GM18520 (cell line): Measurements from ENCODE around the gene SWSAP1.
"Not testable (repeated sequence)": the region's sequence is repeated elsewhere in the genome, so short reads cannot be mapped to it uniquely, and the experiment has no call there.

Source experiments
- ATAC-seq: cut with Tn5 transposase; IDR thresholded peaks from one replicate; pipeline ENCODE4 v1.9.1; 2021; ENCODE audit not compliant: unreplicated experiment

The SWSAP1 gene

DNA sequence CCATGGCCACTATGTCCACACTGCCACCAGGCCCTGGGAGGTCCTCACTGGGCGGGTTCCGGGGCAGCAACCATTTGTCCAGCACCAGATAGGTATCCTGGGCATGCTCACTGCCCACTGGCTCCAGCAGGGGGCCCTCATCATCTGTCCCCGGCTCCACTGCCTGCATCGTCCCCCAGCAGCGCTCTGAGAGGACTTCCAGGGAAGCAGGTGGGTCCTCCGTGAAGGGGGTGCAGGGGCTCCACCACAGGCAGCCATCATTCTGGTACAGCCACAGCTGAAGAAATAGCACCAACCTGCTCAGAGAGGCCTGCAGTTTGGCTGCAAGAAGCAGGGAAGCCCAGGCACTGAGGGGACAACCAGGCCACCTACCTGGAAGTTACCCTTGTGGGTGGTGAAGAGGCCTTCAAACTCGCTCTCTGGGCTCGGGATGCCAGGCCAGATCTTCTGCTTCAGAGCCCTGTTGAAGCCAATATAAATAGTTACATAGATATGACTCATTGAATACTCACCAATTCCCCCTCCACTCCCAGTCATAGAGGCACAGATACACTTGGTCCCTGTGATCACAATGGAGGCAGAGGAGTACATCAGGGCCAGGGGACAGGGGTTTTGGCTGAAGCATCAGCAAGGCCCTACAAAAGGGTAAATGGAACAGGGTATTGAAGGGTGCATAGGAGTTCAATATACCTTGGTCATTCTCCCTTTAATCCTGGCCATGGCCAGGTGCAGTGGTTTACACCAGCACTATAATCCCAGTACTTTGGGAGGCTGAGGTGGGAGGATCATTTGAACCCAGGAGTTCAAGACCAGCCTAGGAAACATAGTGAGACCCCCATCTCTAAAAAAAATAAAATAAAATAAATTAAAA, 4.1 kb downstream of the SWSAP1 start:
- no peak for ATAC-seq

DNA sequence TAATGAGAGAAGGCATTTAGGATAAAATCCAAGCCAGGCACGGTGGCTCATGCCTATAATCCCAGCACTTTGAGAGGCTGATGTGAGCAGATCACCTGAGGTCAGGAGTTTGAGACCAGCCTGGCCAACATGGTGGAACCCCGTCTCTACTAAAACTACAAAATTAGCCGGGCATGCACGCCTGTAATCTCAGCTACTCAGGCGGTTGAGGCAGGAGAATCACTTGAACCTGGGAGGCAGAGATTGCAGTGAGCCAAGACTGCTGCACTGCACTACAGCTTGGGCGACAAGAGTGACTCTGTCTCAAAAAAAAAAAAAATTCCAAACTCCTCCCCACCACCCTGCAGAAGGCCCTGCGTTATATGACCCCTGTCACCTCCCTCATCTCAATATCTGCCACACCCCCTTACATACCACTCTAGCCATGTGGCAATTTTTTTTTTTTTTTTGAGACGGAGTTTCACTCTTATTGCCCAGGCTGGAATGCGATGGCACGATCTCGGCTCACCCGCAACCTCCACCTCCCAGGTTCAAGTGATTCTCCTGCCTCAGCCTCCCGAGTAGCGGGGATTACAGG, 4.9 kb downstream of the SWSAP1 start:
- ATAC-seq, result not testable (repeated sequence)

DNA sequence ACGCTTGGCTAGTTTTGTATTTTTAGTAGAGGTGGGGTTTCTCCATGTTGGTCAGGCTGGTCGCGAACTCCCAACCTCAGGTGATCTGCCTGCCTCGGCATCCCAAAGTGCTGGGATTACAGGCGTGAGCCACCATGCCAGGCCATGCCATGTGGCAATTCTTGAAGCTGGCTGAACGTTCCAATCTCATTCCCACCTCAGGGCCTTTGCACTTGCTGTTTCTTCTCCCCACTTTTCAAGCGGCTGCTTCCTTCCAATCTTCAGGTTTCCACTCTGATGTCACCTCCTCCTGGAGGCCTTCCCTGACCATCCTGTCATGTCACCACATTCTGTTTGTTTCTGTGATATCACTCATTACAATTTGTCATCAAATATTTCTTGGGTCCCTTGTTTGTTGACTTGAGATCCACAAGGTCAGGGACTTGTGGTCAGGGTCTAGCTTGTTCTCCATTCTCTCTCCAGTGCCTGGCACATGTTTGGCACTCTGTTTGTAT, 5.4 kb downstream of the SWSAP1 start:
- no peak for ATAC-seq

DNA sequence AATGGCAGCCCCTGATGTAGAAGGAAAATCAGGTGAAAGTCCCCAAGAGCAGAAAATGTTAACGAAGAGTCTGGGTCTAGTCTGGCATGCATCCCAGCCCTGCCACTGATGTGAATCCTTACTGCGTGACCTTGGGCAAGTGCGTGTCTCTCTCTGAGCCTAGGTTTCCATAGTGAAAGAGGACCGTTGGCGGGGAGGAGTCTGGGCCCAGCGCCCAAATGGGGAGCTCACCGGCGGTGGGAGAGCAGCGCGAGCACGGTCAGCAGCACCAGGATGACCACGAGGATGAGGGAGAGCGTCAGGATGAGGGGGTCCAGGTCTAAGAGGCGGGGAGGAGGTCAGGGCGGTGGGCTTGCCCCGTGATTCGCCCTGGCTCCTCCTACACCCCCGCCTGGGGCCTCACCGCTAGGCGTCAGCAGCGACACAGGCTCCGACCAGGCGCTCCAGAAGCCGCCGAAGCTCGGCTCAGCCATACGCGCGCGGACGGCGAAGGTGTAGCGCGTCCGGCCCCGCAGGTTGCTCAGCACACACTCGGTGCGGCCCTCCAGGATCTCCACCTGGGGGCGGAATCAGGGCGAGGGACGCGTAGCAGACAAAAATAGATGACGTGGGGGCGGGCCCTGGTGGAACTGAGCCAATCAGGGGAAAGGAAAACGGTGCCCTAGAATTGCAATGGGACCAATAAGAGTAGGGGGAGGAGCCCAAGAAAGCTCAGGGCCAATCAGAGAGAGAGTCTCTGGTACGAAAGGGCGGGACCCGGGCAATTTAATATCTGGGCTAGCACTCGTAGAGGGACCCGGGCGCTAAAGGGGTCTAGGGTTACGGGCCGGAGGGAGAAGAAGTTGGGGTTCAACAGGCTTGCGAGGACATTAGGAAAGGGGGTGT, 6.4 kb downstream of the SWSAP1 start:
- peak; percentile 59 for ATAC-seq

DNA sequence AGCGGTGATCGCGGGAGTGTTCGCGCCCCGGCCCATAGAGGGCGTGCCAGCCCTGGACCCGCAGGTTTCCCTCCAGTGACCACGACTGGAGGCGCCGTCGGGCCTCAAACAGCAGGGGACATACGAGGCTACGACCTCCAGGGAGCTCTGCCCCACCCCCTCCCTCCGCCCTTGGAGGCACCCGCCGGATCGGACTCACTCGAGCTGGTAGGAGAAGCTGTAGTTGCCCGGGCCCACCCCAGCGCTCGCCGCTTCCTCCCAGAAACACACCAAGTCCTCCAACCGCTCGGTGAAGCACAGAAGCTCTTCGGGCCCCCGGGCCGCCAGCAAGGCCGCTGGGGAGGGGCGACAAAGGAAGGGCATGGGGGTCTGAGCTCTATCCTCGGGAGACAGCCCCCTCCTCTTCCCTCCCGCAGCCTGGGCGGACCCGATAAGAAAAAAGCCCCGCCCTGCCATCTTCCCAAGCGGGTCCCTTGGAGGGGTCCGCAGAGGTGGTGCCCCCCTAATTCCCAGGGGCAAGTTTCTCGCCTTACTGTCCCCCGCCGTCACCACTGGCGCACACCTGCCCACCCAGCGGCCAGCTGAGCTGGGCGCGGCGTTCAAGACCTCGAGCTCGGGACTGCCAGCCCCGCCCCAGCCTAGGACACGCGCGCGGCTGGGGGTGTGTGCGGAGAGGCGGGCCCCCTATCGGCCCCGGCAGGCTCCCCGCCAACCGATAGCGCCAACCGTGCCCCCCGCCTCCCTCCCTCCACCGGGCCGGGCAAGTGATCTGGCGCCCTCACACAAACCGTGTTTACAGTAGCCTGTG, 8.6 kb downstream of the SWSAP1 start:
- no peak for ATAC-seq

DNA sequence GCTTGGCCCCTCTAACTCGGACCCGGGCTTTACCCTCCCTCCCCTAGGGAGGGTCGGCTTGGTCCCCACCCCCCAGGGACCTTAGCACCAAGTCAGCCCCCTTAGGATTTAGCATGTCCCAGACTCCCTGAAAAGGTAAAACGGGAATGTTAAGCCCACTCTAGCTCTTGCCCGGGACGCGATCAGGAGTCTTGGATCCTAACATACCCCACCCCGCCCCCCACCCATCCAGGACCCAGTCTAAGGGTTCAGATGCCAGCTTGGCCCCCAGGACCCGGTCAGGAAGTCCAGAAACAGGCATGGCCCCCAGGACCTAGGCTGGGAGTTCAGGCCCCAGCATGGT, 9.2 kb downstream of the SWSAP1 start:
- no peak for ATAC-seq

DNA sequence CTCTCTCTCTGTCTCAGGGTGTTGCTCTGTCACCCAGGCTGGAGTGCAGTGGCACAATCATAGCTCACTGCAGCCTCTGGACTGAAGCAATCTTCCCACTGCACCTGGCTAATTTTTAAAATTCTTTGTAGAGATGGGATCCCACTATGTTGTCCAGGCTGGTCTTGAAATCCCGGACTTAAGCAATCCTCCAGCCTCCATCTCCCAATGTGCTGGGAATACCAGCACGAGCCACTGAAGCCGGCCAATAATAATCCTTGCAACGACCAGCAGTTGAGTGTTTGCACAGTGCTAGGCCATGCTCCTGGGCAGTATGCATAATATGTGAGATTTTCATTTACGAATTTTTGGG, 10.3 kb downstream of the SWSAP1 start:
- ATAC-seq, result no peak

DNA sequence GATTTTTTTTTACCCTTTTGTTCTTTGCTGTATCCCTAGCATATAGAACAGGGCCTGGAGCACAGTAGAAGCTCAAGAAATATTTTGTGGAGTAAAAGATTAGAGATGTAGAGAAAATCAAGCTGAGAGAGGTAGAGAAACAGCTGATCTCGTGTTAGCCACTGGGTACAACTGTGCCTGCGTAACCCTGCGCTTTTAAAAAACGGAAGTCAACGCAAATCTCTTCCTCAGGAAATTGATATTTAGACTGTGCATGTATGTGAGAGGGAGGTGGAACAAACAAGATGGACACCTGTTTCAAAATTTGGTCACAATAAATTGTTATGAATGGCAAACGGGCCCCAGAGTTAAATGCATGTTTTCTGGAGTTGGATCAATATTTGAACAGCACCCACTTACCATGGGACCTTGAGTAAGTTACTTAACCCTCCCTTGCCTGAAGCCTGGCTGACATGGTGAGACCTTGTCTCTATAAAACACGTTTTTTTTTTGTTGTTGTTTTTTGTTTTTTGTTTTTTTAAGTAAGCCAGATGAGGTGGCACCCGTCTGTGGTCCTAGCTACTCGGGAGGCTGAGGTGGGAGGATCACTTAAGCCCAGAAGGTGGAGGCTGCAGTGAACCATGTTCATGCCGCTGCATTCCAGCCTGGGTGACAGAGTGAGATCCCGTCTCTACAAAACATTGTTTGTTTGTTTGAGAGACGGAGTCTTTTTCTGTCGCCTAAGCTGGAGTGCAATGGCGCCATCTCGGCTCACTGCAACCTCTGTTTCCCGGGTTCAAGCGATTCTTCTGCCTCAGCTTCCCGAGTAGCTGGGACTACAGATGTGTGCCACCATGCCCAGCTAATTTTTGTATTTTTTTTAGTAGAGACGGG, 12.9 kb downstream of the SWSAP1 start:
- ATAC-seq, result no peak

DNA sequence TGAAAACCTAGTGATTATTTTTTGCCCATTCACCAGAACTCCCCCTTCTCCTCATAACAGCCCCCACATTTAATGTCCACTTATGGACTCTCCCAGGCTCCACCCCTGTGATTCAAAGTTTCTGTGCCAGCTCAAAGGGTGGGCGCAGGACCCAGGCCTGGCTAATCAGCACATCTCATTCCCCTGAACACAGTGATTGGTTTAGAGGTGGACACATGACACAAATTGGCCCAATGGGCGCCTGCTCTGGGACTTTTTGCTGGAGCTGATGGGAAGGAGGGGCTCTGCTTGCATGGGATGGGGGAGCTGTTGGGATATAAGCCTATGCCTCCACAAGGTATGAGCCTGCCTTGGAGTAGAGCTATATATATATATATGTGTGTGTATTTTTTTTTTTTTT, 15.9 kb downstream of the SWSAP1 start:
- no peak for ATAC-seq

DNA sequence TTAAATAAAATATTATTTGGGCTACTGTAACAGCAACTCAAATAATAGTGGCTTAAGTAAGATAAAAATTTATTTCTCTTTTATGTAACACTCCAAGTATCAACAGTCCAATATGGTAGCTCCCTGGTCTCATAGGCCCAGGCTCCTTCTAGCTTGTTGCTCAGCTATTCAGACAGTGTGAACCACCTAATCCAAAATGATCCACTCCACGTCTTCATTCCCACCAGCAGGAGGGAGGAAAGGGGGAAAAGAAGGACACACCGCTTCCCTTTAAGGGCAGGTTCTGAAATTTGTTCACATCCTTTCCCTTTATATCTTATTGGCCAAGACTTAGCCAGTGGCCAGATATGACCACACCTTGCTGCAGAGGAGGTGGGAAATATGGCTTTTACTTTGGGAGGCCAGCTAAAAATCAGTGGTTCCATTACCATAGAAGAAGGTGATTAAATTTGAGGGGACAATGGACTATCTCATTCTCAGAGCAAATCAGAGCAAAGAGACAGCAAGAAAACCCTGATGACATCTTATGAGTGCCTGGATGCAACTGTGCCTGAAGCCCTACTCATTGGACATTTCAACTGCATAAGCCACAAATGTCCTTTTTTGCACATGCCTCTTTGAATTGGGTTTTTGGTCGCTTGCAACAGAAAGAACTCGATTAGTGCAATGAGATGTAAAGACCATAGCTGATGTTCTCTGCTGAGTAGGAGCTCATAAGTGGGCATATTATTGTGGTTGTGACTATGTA, 16.6 kb downstream of the SWSAP1 start:
- ATAC-seq, result no peak

DNA sequence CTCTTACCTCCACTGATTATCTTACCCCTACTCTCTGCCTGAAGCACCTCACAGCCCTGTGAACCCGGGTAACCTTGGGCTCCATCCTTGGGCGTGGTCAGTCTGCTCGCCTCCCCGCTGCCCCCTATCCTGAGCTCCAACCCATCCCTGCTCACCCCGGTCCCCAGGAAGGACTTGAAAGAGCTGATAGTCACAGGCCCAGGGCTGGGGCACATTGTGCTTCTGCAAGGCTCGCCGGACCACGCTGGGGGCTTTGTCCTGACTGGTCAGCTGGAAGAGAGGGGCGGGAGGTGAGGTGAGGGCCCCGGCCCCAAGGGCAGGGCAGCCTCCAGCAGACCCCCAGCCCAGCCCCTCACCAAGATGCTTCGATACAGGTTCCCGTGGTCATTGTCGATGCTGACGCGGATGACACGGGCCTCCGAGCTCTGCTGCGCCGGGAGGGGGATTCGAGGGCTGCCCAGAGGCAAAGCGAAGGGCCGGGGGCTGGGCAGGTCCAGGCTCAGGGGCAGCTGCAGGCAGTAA, 22.7 kb downstream of the SWSAP1 start:
- ATAC-seq, result no peak

DNA sequence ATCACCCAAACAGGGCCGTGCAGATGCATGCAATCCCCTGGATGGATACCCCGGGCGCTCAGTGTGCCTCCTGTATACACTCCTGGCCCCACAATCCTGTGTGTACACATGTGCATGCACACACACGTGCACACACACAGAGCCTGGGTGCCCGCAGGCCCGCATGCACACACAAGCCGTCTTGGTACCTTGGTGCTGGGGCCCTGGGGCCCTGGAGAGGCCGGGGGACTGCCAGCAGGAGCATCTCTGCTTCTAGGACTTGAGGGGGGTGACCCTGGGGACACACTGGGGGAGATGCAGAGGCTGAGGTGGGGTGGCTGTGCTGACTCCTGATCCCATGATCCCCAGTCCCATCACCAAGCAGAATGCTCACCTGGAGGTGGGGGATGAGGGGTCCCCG, 25.2 kb downstream of the SWSAP1 start:
- ATAC-seq, result no peak

DNA sequence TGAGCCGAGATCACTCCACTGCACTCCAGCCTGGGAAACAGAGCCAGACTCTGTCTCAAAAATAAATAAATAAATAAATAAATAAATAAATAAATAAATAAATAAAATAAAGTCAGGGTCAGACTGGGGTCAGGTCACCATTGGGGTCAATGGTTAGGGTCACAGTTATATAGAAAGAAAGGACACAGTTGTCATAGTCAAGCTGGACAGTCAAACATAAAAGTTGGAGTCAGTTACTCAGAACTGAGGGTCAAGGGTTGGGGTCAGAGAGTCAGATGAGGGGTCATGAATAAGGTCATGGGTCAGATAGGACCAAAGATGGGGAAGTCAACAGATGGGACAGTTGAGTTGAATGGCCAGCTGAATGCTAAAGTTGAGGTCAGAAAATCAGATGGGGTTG, 26.3 kb downstream of the SWSAP1 start:
- ATAC-seq, result no peak

DNA sequence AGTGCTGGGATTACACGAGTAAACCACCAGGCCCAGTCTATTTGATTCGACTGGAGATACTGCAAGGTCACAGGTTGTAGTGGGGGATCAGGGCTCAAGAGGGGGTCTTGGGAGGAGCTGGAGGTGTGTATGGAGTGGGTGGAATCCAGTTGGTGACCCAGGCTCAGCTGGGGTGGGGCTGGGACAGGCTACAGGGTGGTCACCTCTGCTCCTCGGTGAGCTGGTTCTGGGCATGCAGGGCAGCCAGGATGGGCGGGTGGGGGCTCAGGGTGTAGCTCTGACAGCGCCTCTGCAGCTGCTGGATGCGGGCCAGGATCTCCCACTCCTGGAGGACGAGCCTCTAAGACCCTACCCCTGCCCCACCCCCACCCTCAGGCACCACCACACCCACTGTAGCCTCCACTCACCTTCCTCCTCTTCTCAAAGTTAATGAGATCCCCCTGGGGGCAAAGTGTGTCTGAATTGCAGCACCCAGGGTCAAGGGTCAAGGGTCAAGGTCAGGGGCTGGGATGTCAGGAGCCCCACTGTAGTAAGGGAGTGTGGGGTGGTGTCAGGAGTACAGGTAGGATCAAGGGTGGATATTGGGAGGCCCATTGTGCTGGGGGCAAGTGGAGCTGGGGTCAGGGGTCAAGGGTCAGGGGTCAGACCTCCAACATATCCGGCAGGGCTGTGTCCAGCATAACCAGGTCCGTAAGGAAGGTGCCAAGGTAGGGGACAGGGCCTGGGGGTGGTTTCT, 27.5 kb downstream of the SWSAP1 start:
- ATAC-seq, result no peak

DNA sequence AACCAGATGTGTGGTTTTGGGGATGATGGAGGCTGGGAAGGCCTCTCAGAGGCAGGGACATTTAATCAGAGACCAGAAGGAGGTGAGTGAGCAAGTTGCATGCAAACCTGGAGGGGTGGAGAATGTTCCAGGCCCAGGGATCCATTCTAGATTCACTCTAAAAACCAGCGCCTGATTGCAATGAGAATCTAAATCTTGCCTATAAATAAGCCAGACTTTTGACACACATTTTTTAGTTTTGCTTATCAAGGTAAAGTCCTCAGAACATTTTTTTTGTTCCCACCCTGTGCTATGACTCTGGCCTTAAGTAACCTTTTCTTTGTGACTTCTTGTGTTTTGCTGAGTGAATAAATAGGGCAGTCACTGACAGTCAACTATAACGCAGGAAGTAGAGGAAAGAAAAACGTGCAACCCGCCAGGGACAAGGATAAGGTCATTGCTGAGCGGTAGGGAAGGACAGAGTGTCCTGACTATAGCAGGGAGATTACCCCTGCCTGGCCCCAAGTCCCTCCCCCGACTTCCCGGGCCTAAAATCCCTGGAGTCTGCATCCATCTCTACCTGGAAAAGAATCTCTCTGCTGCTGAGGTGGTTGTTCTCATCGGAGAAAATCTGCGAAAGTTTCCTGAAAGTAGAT, 30.2 kb downstream of the SWSAP1 start:
- ATAC-seq, result no peak

DNA sequence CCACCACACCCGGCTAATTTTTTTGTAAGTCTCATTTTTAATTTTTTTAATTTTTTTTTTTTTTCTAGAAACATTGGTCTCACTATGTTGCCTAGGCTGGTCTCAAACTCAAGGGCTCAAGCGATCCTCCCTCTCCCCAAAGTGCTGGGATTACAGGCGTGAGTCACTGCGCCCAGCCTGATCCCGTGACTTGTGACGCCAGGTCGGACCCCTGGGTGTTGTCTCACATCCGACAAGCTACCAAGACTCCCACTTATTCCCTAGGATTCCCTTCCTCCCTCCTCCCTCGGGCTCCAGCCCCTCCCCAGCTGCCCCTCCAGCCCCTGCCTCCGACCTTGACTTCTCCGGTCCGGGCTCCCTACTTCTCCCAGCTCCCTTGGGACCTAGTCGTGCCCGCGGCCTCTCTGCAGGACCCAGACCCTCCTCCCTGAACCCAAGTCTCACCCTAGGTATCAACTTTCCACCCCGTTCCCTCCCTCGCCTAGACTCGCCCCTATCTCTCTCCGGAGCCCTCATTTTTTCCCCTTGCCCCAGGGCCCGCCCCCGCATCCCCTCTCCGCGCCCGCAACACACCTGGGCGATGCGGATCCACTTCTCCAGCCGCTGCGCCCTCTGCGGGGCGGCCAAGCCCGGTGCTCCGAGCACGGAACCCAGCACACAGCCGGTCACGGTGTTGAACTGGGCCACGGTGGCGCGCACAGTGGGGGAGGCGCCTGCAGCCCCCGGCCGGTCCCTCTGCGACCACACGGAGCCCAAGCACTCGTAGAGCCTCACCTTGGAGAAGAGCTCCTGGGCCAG, 31.6 kb downstream of the SWSAP1 start:
- ATAC-seq, result no peak

DNA sequence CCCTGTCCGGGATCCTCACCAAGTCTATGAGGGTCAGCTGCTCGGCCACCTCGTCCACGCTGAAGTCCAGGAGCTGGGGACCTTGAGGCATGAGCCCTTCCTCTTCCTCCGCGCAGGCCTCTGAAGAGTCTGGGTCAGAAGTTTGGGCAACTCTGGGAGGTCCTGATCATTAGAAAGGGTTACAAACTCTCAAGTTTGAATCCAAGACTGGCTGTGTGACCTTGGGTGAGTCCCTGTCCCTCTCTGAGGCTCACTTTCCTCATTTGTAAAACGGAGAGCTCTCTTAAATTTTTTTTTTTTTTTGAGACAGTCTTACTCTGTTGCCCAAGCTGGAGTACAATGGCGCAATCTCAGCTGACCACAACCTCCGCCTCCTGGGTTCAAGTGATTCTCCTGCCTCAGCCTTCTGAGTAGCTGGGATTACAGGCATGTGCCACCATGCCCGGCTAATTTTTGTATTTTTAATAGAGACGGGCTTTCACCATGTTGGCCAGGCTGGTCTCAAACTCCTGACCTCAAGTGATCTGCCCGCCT, 32.3 kb downstream of the SWSAP1 start:
- ATAC-seq, result not testable (repeated sequence)
